HT1080 (cell line): ENCODE measurements around the gene PRM2. TPM values are rescaled to one million over a fixed set of nuclear protein-coding genes. Genes with fewer than 3 reads are reported as not detected.

Source experiments
- DNase-seq: peaks from one replicate; pipeline ENCODE4 v3.0.0-alpha.2; 2015; ENCODE audit warnings: low read depth
- small RNA-seq: library from RNA; depleted of rRNA; stranded (forward); fragments of <200 nt; gene quantifications from one replicate; pipeline ENCODE3, GENCODE V24; 2014
- total RNA-seq: library from RNA; depleted of rRNA; stranded (reverse); fragments of >200 nt; shearing (Covaris generic); gene quantifications from 2 replicates; pipeline ENCODE4 v1.2.3, GENCODE V29; 2014; rRNA removed

The PRM2 gene
- total RNA-seq, 1 experiment from 2014 or later = not detected

DNA sequence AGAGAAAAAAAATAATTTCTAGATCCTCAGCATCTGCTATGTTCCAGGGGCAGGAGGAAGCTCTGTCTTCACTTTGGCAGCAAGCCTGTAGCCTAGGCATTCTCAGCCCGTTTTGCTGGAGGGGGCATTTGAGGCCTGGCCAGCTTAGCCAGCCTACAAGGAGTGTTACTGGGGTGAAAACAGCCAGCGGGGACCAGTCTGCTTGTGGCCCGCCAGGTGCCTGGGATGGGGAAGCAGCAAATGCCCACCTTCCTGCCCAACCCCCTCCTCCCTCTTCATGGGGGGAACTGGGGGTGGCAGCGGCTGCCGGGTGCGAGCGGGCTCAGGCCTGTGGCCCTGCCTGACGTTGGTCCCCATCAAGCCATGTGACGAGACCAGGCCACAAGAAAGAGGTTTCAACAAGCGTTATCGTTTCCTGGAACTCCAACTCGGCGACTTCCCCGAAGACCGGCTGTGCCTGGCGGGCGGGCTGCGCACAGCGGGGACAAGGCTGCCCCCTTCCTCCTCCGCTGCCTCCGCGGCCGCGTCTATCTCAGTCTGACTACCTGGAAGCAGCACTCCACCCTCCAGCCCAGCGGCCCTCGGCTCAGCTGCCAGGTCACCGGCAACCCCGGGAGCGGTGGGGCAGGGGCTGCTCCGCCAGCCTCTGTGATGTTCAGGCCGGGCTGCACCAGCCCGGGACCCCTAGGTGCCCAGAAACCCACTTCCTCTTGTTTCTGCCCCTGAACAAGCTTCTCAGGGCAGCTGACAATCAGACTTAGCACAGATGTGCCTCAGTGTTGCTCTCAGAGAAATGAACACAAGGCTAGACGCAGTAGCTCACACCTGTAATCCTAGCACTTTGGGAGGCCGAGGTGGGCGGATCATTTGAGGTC, 43.2 kb downstream of the PRM2 start:
- no peak for DNase-seq

DNA sequence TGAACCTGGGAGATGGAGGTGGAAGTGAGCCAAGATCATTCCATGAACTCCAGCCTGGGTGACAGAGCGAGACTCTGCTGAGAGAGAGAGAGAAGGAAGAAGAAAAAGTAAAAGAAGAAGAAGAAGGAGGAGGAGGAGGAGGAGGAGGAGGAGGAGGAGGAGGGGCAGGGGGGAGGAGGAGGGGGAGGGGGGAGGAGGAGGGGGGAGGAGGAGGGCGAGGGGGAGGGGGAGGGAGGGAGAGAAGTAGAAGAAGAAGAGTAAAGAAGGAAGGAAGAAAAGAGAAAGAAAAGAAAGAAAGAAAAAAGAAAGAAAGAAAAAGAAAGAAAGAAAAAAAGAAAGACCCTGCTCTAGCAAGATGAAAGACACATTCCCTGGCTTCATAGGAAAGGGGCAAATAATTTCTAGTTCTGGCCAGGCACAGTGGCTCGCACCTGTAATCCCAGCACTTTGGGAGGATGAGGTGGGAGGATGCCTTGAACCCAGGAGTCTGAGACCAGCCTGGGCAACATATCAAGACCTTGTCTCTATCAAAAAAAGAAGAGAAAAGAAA, 43.9 kb downstream of the PRM2 start:
- DNase-seq = no peak

GRCh38 chr16:11231367-11231970, 44.8 kb downstream of the PRM2 start:
- DNase-seq = no peak

DNA sequence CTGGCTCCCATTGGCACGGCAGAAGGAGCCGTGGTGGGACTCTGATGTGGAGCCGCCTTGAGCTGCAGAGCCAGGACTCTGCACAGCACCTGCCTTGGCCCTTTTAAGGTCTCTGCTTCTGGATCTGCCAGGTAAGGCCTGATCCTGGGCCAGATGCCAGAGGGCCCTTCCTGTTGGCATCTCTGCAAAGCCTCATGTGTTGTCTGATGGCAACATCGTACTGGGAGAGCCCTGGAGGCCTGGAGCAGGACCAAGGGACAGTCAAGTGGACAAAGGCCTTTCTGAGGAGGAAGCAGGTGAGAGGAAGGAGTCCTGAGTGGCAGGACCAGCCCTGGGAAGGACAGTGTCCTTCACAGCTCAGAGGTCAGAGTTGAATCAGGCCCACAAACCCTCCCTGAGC, 46.4 kb downstream of the PRM2 start:
- DNase-seq = no peak

GRCh38 chr16:11229432-11229831, 46.8 kb downstream of the PRM2 start:
- DNase-seq = no peak

DNA sequence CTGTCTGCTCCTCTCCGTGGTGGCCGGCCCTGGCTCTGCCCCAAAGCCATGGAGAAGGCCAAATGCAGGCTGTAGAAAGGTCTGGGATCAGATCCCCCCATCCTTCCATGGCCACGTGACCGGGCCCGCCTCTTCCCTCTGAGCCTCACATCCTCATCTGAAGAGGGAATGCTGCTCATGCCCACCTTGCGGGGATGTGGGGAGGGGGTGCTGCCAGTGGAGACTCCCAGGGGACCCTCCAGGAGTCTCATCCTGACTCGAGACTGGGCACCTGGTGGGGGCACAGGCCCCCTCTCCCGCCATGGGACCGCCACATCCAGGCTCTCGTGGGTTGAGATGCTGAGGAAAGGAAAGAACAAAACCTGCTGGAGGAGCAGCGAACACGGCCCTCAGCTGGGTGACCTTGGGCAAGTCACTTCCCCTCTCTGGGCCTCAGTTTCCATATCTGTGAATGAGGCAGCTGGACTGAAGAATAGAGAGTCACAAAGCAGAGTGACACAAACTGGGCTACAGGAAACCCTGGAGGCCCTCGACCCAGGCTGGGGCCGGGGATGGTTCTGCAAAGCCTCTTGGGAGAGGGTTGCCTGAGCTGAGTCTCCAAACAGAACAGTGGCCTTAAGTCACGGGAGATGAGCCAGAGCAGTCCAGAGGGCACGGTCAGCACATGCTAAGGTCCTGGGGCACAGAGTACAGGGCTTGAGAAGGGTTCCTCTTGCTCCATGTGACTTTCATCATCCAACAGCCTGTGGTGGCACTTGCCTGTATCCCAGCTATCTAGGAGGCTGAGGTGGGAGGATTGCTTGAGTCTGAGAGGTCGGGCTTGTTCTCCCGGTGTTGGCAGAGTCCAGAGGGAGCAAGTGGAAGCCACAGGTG, 50.4 kb downstream of the PRM2 start:
- DNase-seq = no peak

Small RNAs within 50 kb of the gene (small RNA-seq; reads per million reads assigned to genes)
- not detected for gene MIR548H2
- not detected for gene RF00019
- not detected for gene RF00554

Other genes starting within 250 kb of the PRM2 start
- 1.7 and 2.3 TPM in 2 replicates for gene SOCS1, start 20.3 kb downstream of the PRM2 start, total RNA-seq
- not detected in 2 replicates for gene TNP2, start 7.2 kb downstream of the PRM2 start, total RNA-seq
- gene PRM3, start 2.9 kb downstream of the PRM2 start, total RNA-seq = not detected in 2 replicates
- not detected in 2 replicates for gene PRM1, start 4.8 kb upstream of the PRM2 start, total RNA-seq
- 9.4 and 14.2 TPM in 2 replicates for gene RMI2, start 69.0 kb upstream of the PRM2 start, total RNA-seq